Natural killer cell (primary cell): ENCODE data around the gene EDC3. TPM values are rescaled to one million over a fixed set of nuclear protein-coding genes. Genes with fewer than 3 reads are reported as not detected.

ENCODE experiments used
- ATAC-seq, 3 donors: fragments of 150-1000 bp in 2 of 3; fragments of 200-7000 bp in 1 of 3; cut with Tn5 transposase; 1 replicate in 1 of 3; 2 replicates in 2 of 3; pipeline ENCODE4 v1.10.0; 2021; ENCODE audit warnings: mild to moderate bottlenecking in 2 of 3, moderate library complexity in 2 of 3
- DNase-seq, 2 donors: peaks; one replicate each; pipeline versions ENCODE4 v3.0.0 to v3.0.0-alpha.2; 2013 to 2021; ENCODE audit warnings: mixed read lengths in 1 of 2
- H3K27ac ChIP-seq: one replicate; pipeline ENCODE4 v1.5.1; 2013; ENCODE audit warnings: mild to moderate bottlenecking, low read length
- H3K27me3 ChIP-seq: one replicate; pipeline ENCODE4 v1.6.1; 2013; ENCODE audit warnings: low read length; ENCODE audit not compliant: control insufficient read depth, insufficient read depth
- H3K36me3 ChIP-seq: one replicate; pipeline ENCODE4 v1.6.1; 2013; ENCODE audit warnings: low read length; ENCODE audit not compliant: control insufficient read depth, insufficient read depth
- H3K4me1 ChIP-seq: one replicate; pipeline ENCODE4 v1.6.1; 2013; ENCODE audit warnings: low read length; ENCODE audit not compliant: control insufficient read depth, insufficient read depth
- H3K4me3 ChIP-seq: one replicate; pipeline ENCODE4 v1.5.1; 2013; ENCODE audit warnings: low read length
- H3K9me3 ChIP-seq: one replicate; pipeline ENCODE4 v1.6.1; 2013; ENCODE audit warnings: low read length; ENCODE audit not compliant: control insufficient read depth, insufficient read depth
- H3K27ac Mint-ChIP-seq, 2 donors: one replicate each; pipeline ENCODE4 v1.8.0; 2022; ENCODE audit warnings: mild to moderate bottlenecking in 2 of 2, mixed read lengths in 2 of 2, moderate library complexity in 1 of 2
- H3K27me3 Mint-ChIP-seq, 2 donors: one replicate each; pipeline ENCODE4 v1.8.0; 2022; ENCODE audit warnings: low read depth in 2 of 2, mixed read lengths in 2 of 2
- H3K36me3 Mint-ChIP-seq: one replicate; pipeline ENCODE4 v1.8.0; 2022; ENCODE audit warnings: mixed read lengths
- H3K4me1 Mint-ChIP-seq, 2 donors: one replicate each; pipeline ENCODE4 v1.8.0; 2022; ENCODE audit warnings: mixed read lengths in 2 of 2
- H3K4me3 Mint-ChIP-seq: one replicate; pipeline ENCODE4 v1.8.0; 2022; ENCODE audit warnings: mild to moderate bottlenecking, moderate library complexity, mixed read lengths
- H3K9me3 Mint-ChIP-seq, 2 donors: one replicate each; pipeline ENCODE4 v1.8.0; 2022; ENCODE audit warnings: mixed read lengths in 2 of 2
- CTCF ChIP-seq: fragments of 200-600 bp; IDR thresholded peaks from one replicate; pipeline ENCODE4 v1.8.0; 2022; ENCODE audit warnings: antibody characterized with exemption
- WGBS: methylation state at CpG from one replicate; pipeline ENCODE4 v1.1.7; 2013; ENCODE audit warnings: missing lambda C conversion rate; ENCODE audit not compliant: insufficient coverage; 5-methylcytosine and 5-hydroxymethylcytosine counted together
- intact Hi-C: fragments of 100-400 bp; cut with micrococcal nuclease; formaldehyde crosslinking; loops from one replicate; pipeline ENCODE4 v1.14.2; 2022
- total RNA-seq, 4 donors: library from RNA; stranded (reverse); fragments of 120-200 nt in 1 of 4; gene quantifications; one replicate each; pipeline versions ENCODE4 v1.2.3 to v1.2.4, GENCODE V29; 2013 to 2022

EDC3 gene
- total RNA-seq, 3 donors from 2014 or later (not counting 1 experiment from before 2014, with no cell fraction given): 22.4 to 39.2 (median 32.6) TPM

- Histone ChIP-seq H3K9me3 (no peaks in the 10 kb centered on the region), H3K4me3 (no peak overlapping the region), H3K4me1 (peaks cover 35% of the 10 kb centered on the region), H3K27ac (no peak overlapping the region), H3K27me3 (no peaks in the 10 kb centered on the region), H3K36me3 (peaks cover 100% of the 10 kb centered on the region)
- Mint-ChIP-seq H3K4me3 (no peak overlapping the region), H3K4me1 (peaks cover 21 to 32% of the 10 kb centered on the region in 2 donors), H3K9me3 (no peaks in the 10 kb centered on the region), H3K27me3 (no peaks in the 10 kb centered on the region), H3K36me3 (no peaks in the 10 kb centered on the region), H3K27ac (no peak overlapping the region)
- TF ChIP-seq CTCF: no peak
- ATAC-seq (no peak), DNase-seq (no peak)
- intact Hi-C loops: no loop called here
- WGBS: 94% methylated on average over 7 of the region's 7 CpGs
Observed at GRCh38 chr15:74624020-74624602, 71.7 kb downstream of the EDC3 start.

- intact Hi-C loops: no loop called here
- Histone ChIP-seq H3K36me3 (peaks cover 91% of the 10 kb centered on the region), H3K27ac (no peak overlapping the region), H3K4me1 (peaks cover 47% of the 10 kb centered on the region), H3K9me3 (no peaks in the 10 kb centered on the region), H3K4me3 (no peak overlapping the region), H3K27me3 (no peaks in the 10 kb centered on the region)
- no peak overlapping the region for H3K27ac Mint-ChIP-seq
- ATAC-seq (no peak), DNase-seq (no peak)
- no peaks in the 10 kb centered on the region for H3K36me3 Mint-ChIP-seq
- peaks cover 34 to 45% of the 10 kb centered on the region in 2 donors for H3K4me1 Mint-ChIP-seq
- no peaks in the 10 kb centered on the region for H3K9me3 Mint-ChIP-seq
- no peaks in the 10 kb centered on the region for H3K27me3 Mint-ChIP-seq
- TF ChIP-seq CTCF: no peak
- H3K4me3 Mint-ChIP-seq: no peak overlapping the region
- WGBS: 95% methylated on average over 2 of the region's 3 CpGs
Observed at GRCh38 chr15:74622758-74623157, 73.1 kb downstream of the EDC3 start.

- H3K36me3 Mint-ChIP-seq: no peaks in the 10 kb centered on the region
- intact Hi-C loops: no loop called here
- ATAC-seq: no peak
Observed at GRCh38 chr15:74621936-74622335, 73.9 kb downstream of the EDC3 start.

More at GRCh38 chr15:74621936-74622335, 73.9 kb downstream of the EDC3 start:
- Histone ChIP-seq H3K9me3 (no peaks in the 10 kb centered on the region), H3K4me3 (no peak overlapping the region), H3K27me3 (no peaks in the 10 kb centered on the region), H3K36me3 (peaks cover 83% of the 10 kb centered on the region), H3K27ac (no peak overlapping the region), H3K4me1 (peaks cover 46% of the 10 kb centered on the region)
- H3K4me3 Mint-ChIP-seq: no peak overlapping the region
- no peak for DNase-seq
- H3K4me1 Mint-ChIP-seq: peaks cover 42 to 54% of the 10 kb centered on the region in 2 donors
- H3K27ac Mint-ChIP-seq: no peak overlapping the region
- no peaks in the 10 kb centered on the region for H3K27me3 Mint-ChIP-seq
- H3K9me3 Mint-ChIP-seq: no peaks in the 10 kb centered on the region
- TF ChIP-seq CTCF: no peak
- WGBS: 94% methylated on average over 18 of the region's 21 CpGs
